Liver (tissue), 9 donors: Measurements from ENCODE around the gene TMCO4. TPM values are rescaled to one million over a fixed set of nuclear protein-coding genes. Genes with fewer than 3 reads are reported as not detected.

Experiments used
- DNase-seq: peaks from one replicate; pipeline ENCODE4 v3.0.0-alpha.2; 2017; ENCODE audit warnings: low spot score
- H3K27ac ChIP-seq, 2 donors: one replicate each; pipeline ENCODE4 v1.7.0; 2013; ENCODE audit warnings: inconsistent platforms in 2 of 2, low read length in 2 of 2, control low read depth in 1 of 2, low read depth in 1 of 2, mild to moderate bottlenecking in 1 of 2
- H3K27me3 ChIP-seq, 4 donors: one replicate each; pipeline versions ENCODE4 v1.6.1 to v1.7.0; 2013; ENCODE audit warnings: low read length in 3 of 4, inconsistent platforms in 1 of 4, mild to moderate bottlenecking in 1 of 4, moderate library complexity in 1 of 4; ENCODE audit not compliant: control insufficient read depth in 4 of 4, insufficient read depth in 4 of 4
- H3K36me3 ChIP-seq, 4 donors: one replicate each; pipeline versions ENCODE4 v1.6.1 to v1.7.0; 2013; ENCODE audit warnings: low read length in 3 of 4, mild to moderate bottlenecking in 3 of 4, low read depth in 1 of 4, moderate library complexity in 1 of 4; ENCODE audit not compliant: control insufficient read depth in 4 of 4, insufficient read depth in 3 of 4
- H3K4me1 ChIP-seq, 4 donors: one replicate each; pipeline versions ENCODE4 v1.6.1 to v1.7.0; 2013; ENCODE audit warnings: low read length in 3 of 4, mild to moderate bottlenecking in 3 of 4, moderate library complexity in 1 of 4; ENCODE audit not compliant: control insufficient read depth in 4 of 4, insufficient read depth in 4 of 4
- H3K4me3 ChIP-seq, 3 donors: one replicate each; pipeline versions ENCODE4 v1.6.1 to v1.7.0; 2013; ENCODE audit warnings: low read length in 3 of 3, control low read depth in 1 of 3, low read depth in 1 of 3, mild to moderate bottlenecking in 1 of 3
- H3K9ac ChIP-seq, 2 donors: one replicate each; pipeline ENCODE4 v1.7.0; 2013; ENCODE audit warnings: low read length in 2 of 2, mild to moderate bottlenecking in 2 of 2, moderate library complexity in 2 of 2, control low read depth in 1 of 2, low read depth in 1 of 2
- H3K9me3 ChIP-seq, 4 donors: one replicate each; pipeline versions ENCODE4 v1.6.1 to v1.7.0; 2013; ENCODE audit warnings: low read length in 3 of 4; ENCODE audit not compliant: control insufficient read depth in 4 of 4
- FOXA1 ChIP-seq: IDR thresholded peaks from 2 replicates; pipeline ENCODE4 v1.6.1; 2016; ENCODE audit warnings: antibody characterized with exemption
- FOXA2 ChIP-seq: IDR thresholded peaks from 2 replicates; pipeline ENCODE4 v1.6.1; 2016; ENCODE audit warnings: antibody characterized with exemption
- GABPA ChIP-seq, 2 donors: IDR thresholded peaks in 1 of 2; conservative IDR thresholded peaks in 1 of 2; 2 replicates each; pipeline ENCODE4 v1.6.1; 2016; ENCODE audit warnings: antibody characterized with exemption in 2 of 2, mild to moderate bottlenecking in 1 of 2, moderate library complexity in 1 of 2
- HNF4A ChIP-seq, 2 donors: conservative IDR thresholded peaks; 2 replicates each; pipeline ENCODE4 v1.6.1; 2016; ENCODE audit warnings: antibody characterized with exemption in 2 of 2, mild to moderate bottlenecking in 2 of 2
- HNF4G ChIP-seq: IDR thresholded peaks from 2 replicates; pipeline ENCODE4 v1.6.1; 2016; ENCODE audit warnings: antibody characterized with exemption
- NR2F2 ChIP-seq: IDR thresholded peaks from 2 replicates; pipeline ENCODE4 v1.6.1; 2016; ENCODE audit warnings: antibody characterized with exemption
- RAD21 ChIP-seq, 2 donors: IDR thresholded peaks; 2 replicates each; pipeline ENCODE4 v1.6.1; 2016; ENCODE audit warnings: antibody characterized with exemption in 2 of 2, mild to moderate bottlenecking in 2 of 2
- RXRA ChIP-seq, 2 donors: IDR thresholded peaks; 2 replicates each; pipeline ENCODE4 v1.6.1; 2017 to 2018; ENCODE audit warnings: antibody characterized with exemption in 2 of 2, mild to moderate bottlenecking in 1 of 2
- SP1 ChIP-seq: IDR thresholded peaks from 2 replicates; pipeline ENCODE4 v1.6.1; 2018; ENCODE audit warnings: antibody characterized with exemption, mild to moderate bottlenecking
- TAF1 ChIP-seq: conservative IDR thresholded peaks from 2 replicates; pipeline ENCODE4 v1.6.1; 2016; ENCODE audit warnings: antibody characterized with exemption, mild to moderate bottlenecking
- YY1 ChIP-seq: IDR thresholded peaks from 2 replicates; pipeline ENCODE4 v1.6.1; 2016; ENCODE audit warnings: antibody characterized with exemption, mild to moderate bottlenecking
- WGBS: extraction: QIAGEN DNeasy Blood & Tissue Kit; methylation state at CpG from one replicate; pipeline ENCODE4 v1.1.7; 2013; 5-methylcytosine and 5-hydroxymethylcytosine counted together
- polyA plus RNA-seq, 2 donors: library from polyadenylated mRNA; stranded (reverse) in 1 of 2; unstranded in 1 of 2; fragments of 200-250 nt in 1 of 2; fragments of >200 nt in 1 of 2; fragmentation: Nextera tagmentation in 1 of 2; extraction: Ambion mirVana in 1 of 2; gene quantifications; one replicate each; pipeline versions ENCODE4 v1.2.1 to v1.2.3, GENCODE V29; 2013 to 2015
- total RNA-seq, 2 donors: library from RNA; depleted of rRNA; stranded (reverse); fragments of >200 nt; gene quantifications; one replicate each; pipeline ENCODE4 v1.2.3, GENCODE V29; 2014
- TF ChIP-seq, protein P1 (sequence below): IDR thresholded peaks from 2 replicates; pipeline ENCODE4 v1.6.1; 2016; ENCODE audit warnings: antibody characterized with exemption
- TF ChIP-seq, protein P2 (sequence below): IDR thresholded peaks from 2 replicates; pipeline ENCODE4 v1.6.1; 2016; ENCODE audit warnings: antibody characterized with exemption
- TF ChIP-seq, protein P3 (sequence below): IDR thresholded peaks from 2 replicates; pipeline ENCODE4 v1.6.1; 2016; ENCODE audit warnings: antibody characterized with exemption, mild to moderate bottlenecking
- donor health status: healthy.
- donor health status: healthy.
- donor health status: healthy.
- donor health status: healthy.
- donor health status: healthy.

The TMCO4 gene
- total and polyA plus RNA-seq, 4 donors: 4.0 to 9.5 (median 6.0) TPM

DNA sequence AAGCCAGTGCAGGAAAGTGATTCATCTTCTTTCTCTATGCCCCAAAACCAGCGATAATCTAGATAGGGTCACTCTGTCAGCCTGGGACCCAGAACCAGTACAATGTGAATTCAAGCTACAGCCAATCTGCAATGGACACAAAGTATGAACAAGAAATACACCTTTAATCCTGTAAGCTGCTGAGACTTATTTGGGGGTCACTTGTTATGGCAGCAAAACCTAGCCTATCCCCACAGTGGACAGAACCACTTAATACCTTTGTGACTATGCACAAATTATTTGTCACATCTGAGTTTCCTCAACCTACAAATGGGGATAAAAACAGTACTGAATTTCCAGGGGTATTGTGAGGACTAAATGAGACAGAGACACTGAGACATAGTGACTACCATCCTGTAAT is 50.0 kb downstream of the TMCO4 start (continued):
- TF ChIP-seq, protein P1, sequence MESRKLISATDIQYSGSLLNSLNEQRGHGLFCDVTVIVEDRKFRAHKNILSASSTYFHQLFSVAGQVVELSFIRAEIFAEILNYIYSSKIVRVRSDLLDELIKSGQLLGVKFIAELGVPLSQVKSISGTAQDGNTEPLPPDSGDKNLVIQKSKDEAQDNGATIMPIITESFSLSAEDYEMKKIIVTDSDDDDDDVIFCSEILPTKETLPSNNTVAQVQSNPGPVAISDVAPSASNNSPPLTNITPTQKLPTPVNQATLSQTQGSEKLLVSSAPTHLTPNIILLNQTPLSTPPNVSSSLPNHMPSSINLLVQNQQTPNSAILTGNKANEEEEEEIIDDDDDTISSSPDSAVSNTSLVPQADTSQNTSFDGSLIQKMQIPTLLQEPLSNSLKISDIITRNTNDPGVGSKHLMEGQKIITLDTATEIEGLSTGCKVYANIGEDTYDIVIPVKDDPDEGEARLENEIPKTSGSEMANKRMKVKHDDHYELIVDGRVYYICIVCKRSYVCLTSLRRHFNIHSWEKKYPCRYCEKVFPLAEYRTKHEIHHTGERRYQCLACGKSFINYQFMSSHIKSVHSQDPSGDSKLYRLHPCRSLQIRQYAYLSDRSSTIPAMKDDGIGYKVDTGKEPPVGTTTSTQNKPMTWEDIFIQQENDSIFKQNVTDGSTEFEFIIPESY: no peak
- no peak for TF ChIP-seq HNF4A (conservative IDR thresholded peaks at IDR 0.05)
- no peak for TF ChIP-seq FOXA2
- TF ChIP-seq RXRA (IDR thresholded peaks at IDR 0.05): no peak
- TF ChIP-seq, protein P2, sequence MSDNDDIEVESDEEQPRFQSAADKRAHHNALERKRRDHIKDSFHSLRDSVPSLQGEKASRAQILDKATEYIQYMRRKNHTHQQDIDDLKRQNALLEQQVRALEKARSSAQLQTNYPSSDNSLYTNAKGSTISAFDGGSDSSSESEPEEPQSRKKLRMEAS: no peak

DNA sequence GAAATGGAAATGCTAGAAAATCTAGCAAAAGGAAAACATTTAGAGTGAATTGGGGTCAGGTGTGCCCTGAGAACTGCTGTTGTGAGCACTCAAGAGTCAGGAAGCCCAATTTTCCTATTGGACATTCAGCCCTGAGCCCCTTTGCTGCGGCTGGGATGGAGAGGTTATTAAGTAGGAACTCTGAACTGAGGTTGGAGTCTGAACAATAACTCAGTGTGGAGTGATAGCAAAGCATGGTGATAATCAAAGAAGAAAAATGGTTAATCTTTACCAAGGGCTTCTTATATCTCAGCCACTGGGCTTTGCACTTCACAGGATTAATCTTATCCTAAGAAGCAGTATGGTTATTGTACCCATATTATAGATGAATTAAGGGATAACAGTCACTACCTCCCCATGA is 52.0 kb downstream of the TMCO4 start:
- DNase-seq: no peak
- no peaks in the 10 kb centered on the region for H3K27me3 ChIP-seq
- H3K9ac ChIP-seq: no peak overlapping the region
- H3K27ac ChIP-seq: no peak overlapping the region
- H3K4me3 ChIP-seq: no peak overlapping the region
- no peaks in the 10 kb centered on the region for H3K4me1 ChIP-seq
- TF ChIP-seq RAD21 (IDR thresholded peaks at IDR 0.05): no peak
- no peak for TF ChIP-seq GABPA (IDR thresholded peaks at IDR 0.05 in 1 of 2, conservative IDR thresholded peaks at IDR 0.05 in 1 of 2)
- TF ChIP-seq TAF1: no peak
- TF ChIP-seq FOXA1: no peak
- TF ChIP-seq, protein P3, sequence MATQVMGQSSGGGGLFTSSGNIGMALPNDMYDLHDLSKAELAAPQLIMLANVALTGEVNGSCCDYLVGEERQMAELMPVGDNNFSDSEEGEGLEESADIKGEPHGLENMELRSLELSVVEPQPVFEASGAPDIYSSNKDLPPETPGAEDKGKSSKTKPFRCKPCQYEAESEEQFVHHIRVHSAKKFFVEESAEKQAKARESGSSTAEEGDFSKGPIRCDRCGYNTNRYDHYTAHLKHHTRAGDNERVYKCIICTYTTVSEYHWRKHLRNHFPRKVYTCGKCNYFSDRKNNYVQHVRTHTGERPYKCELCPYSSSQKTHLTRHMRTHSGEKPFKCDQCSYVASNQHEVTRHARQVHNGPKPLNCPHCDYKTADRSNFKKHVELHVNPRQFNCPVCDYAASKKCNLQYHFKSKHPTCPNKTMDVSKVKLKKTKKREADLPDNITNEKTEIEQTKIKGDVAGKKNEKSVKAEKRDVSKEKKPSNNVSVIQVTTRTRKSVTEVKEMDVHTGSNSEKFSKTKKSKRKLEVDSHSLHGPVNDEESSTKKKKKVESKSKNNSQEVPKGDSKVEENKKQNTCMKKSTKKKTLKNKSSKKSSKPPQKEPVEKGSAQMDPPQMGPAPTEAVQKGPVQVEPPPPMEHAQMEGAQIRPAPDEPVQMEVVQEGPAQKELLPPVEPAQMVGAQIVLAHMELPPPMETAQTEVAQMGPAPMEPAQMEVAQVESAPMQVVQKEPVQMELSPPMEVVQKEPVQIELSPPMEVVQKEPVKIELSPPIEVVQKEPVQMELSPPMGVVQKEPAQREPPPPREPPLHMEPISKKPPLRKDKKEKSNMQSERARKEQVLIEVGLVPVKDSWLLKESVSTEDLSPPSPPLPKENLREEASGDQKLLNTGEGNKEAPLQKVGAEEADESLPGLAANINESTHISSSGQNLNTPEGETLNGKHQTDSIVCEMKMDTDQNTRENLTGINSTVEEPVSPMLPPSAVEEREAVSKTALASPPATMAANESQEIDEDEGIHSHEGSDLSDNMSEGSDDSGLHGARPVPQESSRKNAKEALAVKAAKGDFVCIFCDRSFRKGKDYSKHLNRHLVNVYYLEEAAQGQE: no peak
- TF ChIP-seq HNF4G: no peak
- no peak for TF ChIP-seq YY1
- no peak for TF ChIP-seq SP1
- TF ChIP-seq, protein P1: no peak
- TF ChIP-seq RXRA (IDR thresholded peaks at IDR 0.05): no peak
- no peak for TF ChIP-seq NR2F2
- TF ChIP-seq, protein P2: no peak
- no peaks in the 10 kb centered on the region for H3K9me3 ChIP-seq
- H3K36me3 ChIP-seq: peaks cover 4 to 31% (median 14%) of the 10 kb centered on the region in 4 donors
- 96% methylated on average over 1 of the region's 1 CpG for WGBS
